ENCODE results near the gene SHC2. TPM values are rescaled to one million over a fixed set of nuclear protein-coding genes. Genes with fewer than 3 reads are reported as not detected.

The SHC2 gene
- total and polyA plus RNA-seq, 9 of the 15 experiments (the other 6 are each of a cell fraction or from before 2014, with no cell fraction given), result 0.14 to 0.36 (median 0.17) TPM; not detected in 5

- TF ChIP-seq HDAC6 (IDR thresholded peaks at IDR 0.05; ENCODE audit: low read depth, low read length), result no peak
- TF ChIP-seq RAD21 (CRISPR knock-in tag; conservative IDR thresholded peaks at IDR 0.05 in 1 of 2, IDR thresholded peaks at IDR 0.05 in 1 of 2), result peak in 1 of 2 experiments; percentile 30; a peak in 1 of 4 replicates
These were observed 89.2 kb downstream of the SHC2 start (continued) for GRCh38 chr19:371501-372168.

- no peak for TF ChIP-seq ZNF589 (CRISPR knock-in tag; IDR thresholded peaks at IDR 0.05; ENCODE audit: low read depth)
- TF ChIP-seq USF1 (CRISPR knock-in tag; IDR thresholded peaks at IDR 0.05), result no peak
- TF ChIP-seq RNF219 (CRISPR knock-in tag; IDR thresholded peaks at IDR 0.05), result no peak
- no peak for TF ChIP-seq ZNF398 (CRISPR knock-in tag; IDR thresholded peaks at IDR 0.05)
- TF ChIP-seq SMC3 (conservative IDR thresholded peaks at IDR 0.05; ENCODE audit: insufficient read depth, low read depth, low read length), result no peak
- no peak for TF ChIP-seq NR1H2 (CRISPR knock-in tag; IDR thresholded peaks at IDR 0.05)
- no peak for TF ChIP-seq SIN3B (IDR thresholded peaks at IDR 0.05; ENCODE audit: low read depth)
- TF ChIP-seq CCAR2 (IDR thresholded peaks at IDR 0.05; ENCODE audit: low read depth, low read length), result no peak
- TF ChIP-seq FOXJ2 (tag; IDR thresholded peaks at IDR 0.05), result no peak
- TF ChIP-seq FOXA1 (IDR thresholded peaks at IDR 0.05; ENCODE audit: borderline replicate concordance), result no peak
- TF ChIP-seq BRF1 (IDR thresholded peaks at IDR 0.05; ENCODE audit: borderline replicate concordance, extremely low read depth, insufficient read length), result no peak
- no peak for TF ChIP-seq CBX2 (IDR thresholded peaks at IDR 0.05; ENCODE audit: insufficient read depth, low read length, poor library complexity, severe bottlenecking)
- H3K9me1 ChIP-seq (ENCODE audit: control insufficient read depth, insufficient read depth, low read length), result no peaks in the 10 kb centered on the region
- H3K27ac ChIP-seq (ENCODE audit: extremely low read depth, low read depth, low read length), result no peak overlapping the region
- peaks cover 0 to 31% of the 10 kb centered on the region in 2 experiments; a peak in 3 of 5 replicates for H3K4me1 ChIP-seq (replicated peaks in 1 of 2; ENCODE audit: control insufficient read depth in 2 of 2, insufficient read depth in 2 of 2, low read length in 2 of 2)
- no peak overlapping the region for H3K9ac ChIP-seq (ENCODE audit: insufficient read depth in 1 of 2, low read depth in 2 of 2, low read length in 2 of 2)
- in situ Hi-C loops (cut with MboI) (no loop called here), intact Hi-C loops (cut with micrococcal nuclease) (no loop called here)
- no peak for ATAC-seq
- H3K79me2 ChIP-seq (ENCODE audit: control insufficient read depth, insufficient read depth, low read length), result no peaks in the 10 kb centered on the region
- no peak overlapping the region for H2AFZ ChIP-seq (ENCODE audit: low read depth, low read length)
- no peak for FAIRE-seq
- peaks cover 81 to 100% of the 10 kb centered on the region in 2 experiments for H3K27me3 ChIP-seq (ENCODE audit: control insufficient read depth in 2 of 2, insufficient read depth in 2 of 2, low read length in 2 of 2)
- 12% methylated on average over 32 of the region's 43 CpGs for WGBS (ENCODE audit: insufficient coverage, low coverage, missing lambda C conversion rate)
- no TSS peak for BruUV-seq (replicated peaks)
- H4K20me1 ChIP-seq (replicated peaks; ENCODE audit: control insufficient read depth, insufficient read depth, low read length), result no peaks in the 10 kb centered on the region; the same call in 1 of the 2 replicates
- H3K4me3 ChIP-seq, result no peak overlapping the region
- no peak overlapping the region for H3K4me2 ChIP-seq (ENCODE audit: insufficient read depth, low read length)
- ChIA-PET POLR2A (interaction anchor here (0.6 to 1.3 kb wide), 3 partner anchors 9 to 202 kb away, joined by 3 to 6 read pairs (median 4); no protein-coding TSS in a partner anchor), CTCF (ENCODE audit: low intra/inter-chr PET ratio) (no interaction called here)
- H3K9me3 ChIP-seq (replicated peaks; ENCODE audit: control insufficient read depth, insufficient read depth, low read depth, low read length), result no peaks in the 10 kb centered on the region
- H3K36me3 ChIP-seq (ENCODE audit: control insufficient read depth, insufficient read depth, low read length), result no peaks in the 10 kb centered on the region
- DNase-seq (ENCODE audit: extremely low read depth in 1 of 4, low spot score in 3 of 4), result no peak
These were observed 90.0 kb downstream of the SHC2 start for GRCh38 chr19:370641-371330.

Measured in K562 (cell line).